Right ventricle myocardium superior (tissue), 1 donor: ENCODE results near the gene PGGT1B. TPM values are rescaled to one million over a fixed set of nuclear protein-coding genes. Genes with fewer than 3 reads are reported as not detected.

Experiments used
- ATAC-seq: fragments of 200-7000 bp; cut with Tn5 transposase; one replicate; pipeline ENCODE4 v1.9.1; 2020; ENCODE audit warnings: mild to moderate bottlenecking; ENCODE audit not compliant: poor library complexity
- DNase-seq: peaks from one replicate; pipeline ENCODE4 v3.0.0-alpha.2; 2020
- intact Hi-C: fragments of 100-400 bp; cut with DNase I; formaldehyde crosslinking; loops from one replicate; pipeline ENCODE4 v1.11.2; 2022
- long read RNA-seq: library from polyadenylated mRNA; unstranded; transcript quantifications from one replicate; pipeline ENCODE4 v2.0.0, GENCODE V29; 2021
- total RNA-seq: library from RNA; stranded (reverse); fragmentation: NEBNext Ultra II Directional; extraction: Animal tissue kit (Norgen Biotek cat#: 25700); gene quantifications from one replicate; pipeline ENCODE4 v1.2.1, GENCODE V29; 2021
- donor health status: DM: no; HTN: yes; CAD: no; lungs with severe emphysema.

The PGGT1B gene
- total RNA-seq = 23.6 TPM
- long read RNA-seq, full-length matches to known transcripts = 11 of 13 reads
- long read RNA-seq, partial matches to known transcripts = 0 of 13 reads
- long read RNA-seq, other reads (novel, unspliced or antisense) = 2 of 13 reads

GRCh38 chr5:115262321-115263077 lies at the start of gene PGGT1B:
Gene PGGT1B, minus strand, starts transcription at chr5:115262877. Its CDS starts 26 bp downstream, at chr5:115262851.
- peak; percentile 88 for DNase-seq
- peak; percentile 99 for ATAC-seq
- intact Hi-C loops = no loop called here

GRCh38 chr5:115309751-115310370 lies 47.2 kb upstream of the PGGT1B start:
- intact Hi-C loops = loop anchor here (5.0 kb wide), 1 partner anchor 277 kb away; no protein-coding TSS in a partner anchor
- peak; percentile 66 for ATAC-seq
- DNase-seq = no peak

DNA sequence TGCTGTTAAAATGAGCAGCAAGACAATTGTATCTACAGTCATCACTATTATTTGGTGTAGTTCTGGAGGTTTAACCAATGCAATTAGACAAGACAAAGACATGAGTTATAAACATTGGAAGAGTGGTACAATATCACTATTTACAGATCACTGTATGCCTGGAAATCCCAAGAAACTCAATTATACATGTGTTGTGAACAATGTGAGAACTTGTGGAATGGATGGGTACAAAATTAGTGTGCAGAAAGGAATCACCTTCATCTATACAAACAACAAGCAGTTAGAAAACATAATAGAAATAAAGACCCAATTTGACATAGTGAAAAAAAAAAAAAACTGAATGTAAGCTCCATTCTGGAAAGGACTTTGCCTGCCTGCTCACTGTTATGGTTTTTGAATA lies 46.1 kb upstream of the PGGT1B start:
- DNase-seq (no peak), ATAC-seq (no peak)

GRCh38 chr5:115306011-115306536 lies 43.4 kb upstream of the PGGT1B start:
- ATAC-seq (no peak), DNase-seq (no peak)
- intact Hi-C loops = no loop called here

More for the DNA sequence above, 46.1 kb upstream of the PGGT1B start:
- intact Hi-C loops = no loop called here

DNA sequence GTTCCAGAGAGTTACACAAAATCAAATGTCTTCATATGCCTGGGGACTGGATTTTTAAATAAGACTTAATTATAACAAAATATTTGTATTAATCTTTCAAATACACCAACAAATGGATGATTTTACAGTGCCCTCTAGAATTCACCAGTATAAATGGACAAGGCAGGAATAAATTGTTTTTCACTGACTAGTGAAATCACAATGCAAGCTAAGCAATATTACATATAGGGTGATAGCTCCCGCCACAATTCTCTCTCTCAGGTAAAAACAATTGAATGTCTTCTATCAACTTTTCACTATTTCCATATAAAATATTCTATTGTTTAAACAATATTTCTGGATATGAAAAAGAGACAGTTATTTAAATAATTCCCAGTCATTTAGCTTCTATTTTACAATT lies 41.8 kb upstream of the PGGT1B start:
- ATAC-seq (no peak), DNase-seq (no peak)
- intact Hi-C loops = no loop called here

DNA sequence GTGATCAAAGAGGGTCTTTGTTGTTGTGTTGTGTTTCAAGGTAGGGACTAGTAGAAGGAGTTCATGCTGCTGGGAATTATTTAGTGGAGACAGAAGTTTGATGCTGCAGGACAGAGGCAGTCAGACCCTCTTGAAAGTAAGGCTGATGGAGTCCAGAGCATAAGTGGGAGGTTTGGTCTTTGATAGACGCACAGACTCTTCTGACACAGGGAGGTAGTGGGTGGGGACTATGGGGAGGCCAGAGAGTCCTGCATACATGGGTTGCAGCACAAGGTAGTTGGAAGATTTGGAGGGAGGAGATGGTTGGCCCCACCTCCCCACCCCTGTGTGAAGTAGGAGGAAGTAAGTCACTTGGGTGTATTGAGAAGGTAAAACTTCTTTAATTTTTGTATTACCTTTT lies 36.1 kb upstream of the PGGT1B start:
- intact Hi-C loops = loop anchor here (10.0 kb wide), 1 partner anchor 536 kb away; no protein-coding TSS in a partner anchor
- DNase-seq (no peak), ATAC-seq (no peak)

DNA sequence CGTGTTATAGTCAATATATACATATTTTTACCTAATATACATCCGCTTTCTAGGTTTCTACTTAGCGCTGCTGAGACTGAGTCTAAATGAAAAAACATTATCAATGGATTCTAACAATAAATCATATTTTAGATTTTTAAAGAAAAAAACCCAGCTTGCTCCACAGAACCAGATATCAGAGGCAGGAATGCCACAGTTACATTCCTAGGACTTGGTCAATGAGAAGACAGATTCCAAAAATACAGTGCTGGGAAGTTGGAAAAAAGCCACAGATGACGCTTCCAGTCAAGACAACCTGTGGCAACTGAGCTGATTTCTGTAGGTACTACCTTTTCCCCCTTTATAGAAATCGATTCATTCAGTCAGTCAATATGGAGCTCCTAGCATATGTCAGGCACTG lies 34.4 kb upstream of the PGGT1B start:
- DNase-seq = no peak
- intact Hi-C loops = loop anchor here (10.0 kb wide), 1 partner anchor 538 kb away; no protein-coding TSS in a partner anchor
- no peak for ATAC-seq

GRCh38 chr5:115296124-115297022 lies 33.7 kb upstream of the PGGT1B start, which contains the start of gene CCDC112:
Gene CCDC112, minus strand, starts transcription at chr5:115296654. Its CDS starts 111 bp downstream, at chr5:115296543.
- ATAC-seq = peak; percentile 93
- DNase-seq = peak; percentile 89
- intact Hi-C loops = loop anchor here (10.0 kb wide), 1 partner anchor 538 kb away; no protein-coding TSS in a partner anchor

DNA sequence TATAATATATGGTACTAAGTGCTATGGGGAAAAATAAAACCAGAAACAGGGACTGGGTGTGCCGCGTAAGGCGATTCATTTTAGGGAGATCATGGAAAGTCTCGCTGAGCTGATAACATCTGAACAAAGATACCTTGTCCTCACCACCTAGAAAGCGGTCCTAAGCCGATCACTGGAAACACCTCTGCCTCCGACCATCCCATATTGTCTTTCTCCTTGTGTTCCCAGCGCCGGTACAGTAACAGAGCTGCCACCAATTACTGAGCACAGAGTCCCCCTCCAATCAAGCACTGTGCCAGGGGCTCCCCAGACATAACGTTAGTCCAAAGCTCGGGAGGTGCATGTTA lies 33.1 kb upstream of the PGGT1B start:
- ATAC-seq (peak; percentile 38), DNase-seq (no peak)
- intact Hi-C loops = loop anchor here (10.0 kb wide), 1 partner anchor 539 kb away; no protein-coding TSS in a partner anchor

DNA sequence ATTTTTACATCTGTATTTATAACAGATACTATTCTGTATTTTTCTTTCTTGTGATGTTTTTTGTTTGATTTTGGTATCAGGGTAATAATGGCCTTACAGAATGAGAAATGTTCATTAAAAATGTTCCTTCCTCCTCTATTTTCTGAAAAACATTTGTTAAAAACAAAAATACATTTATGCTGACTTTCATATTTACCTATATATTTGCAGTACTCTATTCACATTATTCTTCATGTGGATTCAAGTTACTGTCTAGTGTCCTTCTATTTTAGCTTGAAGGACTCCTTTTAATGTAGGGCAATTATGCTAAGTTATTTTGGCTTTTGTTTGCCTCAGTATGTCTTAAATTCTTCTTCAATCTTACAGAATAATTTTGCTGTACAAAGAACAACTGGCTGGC lies 28.7 kb upstream of the PGGT1B start:
- ATAC-seq = no peak
- intact Hi-C loops = loop anchor here (10.0 kb wide), 1 partner anchor 543 kb away; no protein-coding TSS in a partner anchor
- no peak for DNase-seq

DNA sequence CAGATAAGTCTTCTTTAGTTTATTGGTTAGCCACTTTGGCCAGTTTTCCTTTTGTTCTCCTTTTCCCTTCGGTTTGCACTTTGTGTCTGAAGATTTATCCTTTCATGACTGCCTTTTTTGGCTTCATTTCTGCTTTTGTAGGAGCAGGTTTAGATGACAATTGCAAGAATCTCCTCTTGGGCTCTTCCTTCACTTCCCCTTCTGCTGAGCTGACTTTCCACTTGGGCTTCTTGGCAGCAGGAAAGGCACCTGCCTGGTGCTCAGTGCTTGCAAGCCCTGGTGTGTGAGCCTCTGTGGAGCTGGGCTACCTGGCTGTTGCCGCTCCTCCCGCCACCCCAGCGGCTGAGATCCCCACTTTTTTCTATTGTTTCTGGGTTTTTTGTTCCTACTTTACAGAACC lies 26.4 kb upstream of the PGGT1B start:
- ATAC-seq = no peak

GRCh38 chr5:115284021-115284420 lies 21.3 kb upstream of the PGGT1B start:
- intact Hi-C loops = no loop called here
- ATAC-seq (no peak), DNase-seq (no peak)

More for the DNA sequence above, 26.4 kb upstream of the PGGT1B start:
- intact Hi-C loops = no loop called here
- DNase-seq = no peak

- intact Hi-C loops = no loop called here
- ATAC-seq = no peak
- no peak for DNase-seq
Measured at GRCh38 chr5:115282131-115282530, 19.5 kb upstream of the PGGT1B start.

- intact Hi-C loops = no loop called here
- no peak for DNase-seq
- no peak for ATAC-seq
Measured at GRCh38 chr5:115274584-115274983, 11.9 kb upstream of the PGGT1B start.

DNA sequence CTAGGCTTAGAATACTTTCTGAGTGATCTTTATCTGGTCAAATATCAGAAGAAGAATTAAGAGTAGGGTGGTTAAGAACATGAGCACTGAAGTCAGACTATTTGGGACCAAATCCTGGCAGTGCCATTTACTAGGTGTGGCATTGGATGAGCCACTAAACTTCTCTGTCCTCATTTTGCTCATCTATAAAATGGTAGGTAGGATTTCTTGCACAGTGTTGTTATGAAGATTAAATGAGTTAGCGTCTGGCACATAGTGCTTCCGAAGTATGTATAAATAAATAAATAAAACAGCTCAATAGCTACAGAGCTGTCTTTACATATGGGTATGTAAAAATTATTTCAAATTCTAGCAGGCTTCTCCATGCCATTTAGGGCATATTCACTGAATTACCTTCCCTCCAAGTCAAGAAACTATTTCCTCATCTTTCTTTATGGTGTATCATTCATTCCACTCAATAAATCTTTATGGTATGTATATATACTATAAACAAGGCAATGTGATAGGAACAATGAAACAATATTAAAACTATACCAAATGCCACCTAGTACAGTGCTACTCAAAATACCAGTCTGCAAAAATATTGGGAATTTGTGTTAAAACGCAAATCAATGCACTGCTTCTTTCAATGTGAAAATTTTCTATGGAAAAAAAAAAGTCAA lies 9.8 kb upstream of the PGGT1B start:
- DNase-seq (no peak), ATAC-seq (no peak)
- intact Hi-C loops = no loop called here

DNA sequence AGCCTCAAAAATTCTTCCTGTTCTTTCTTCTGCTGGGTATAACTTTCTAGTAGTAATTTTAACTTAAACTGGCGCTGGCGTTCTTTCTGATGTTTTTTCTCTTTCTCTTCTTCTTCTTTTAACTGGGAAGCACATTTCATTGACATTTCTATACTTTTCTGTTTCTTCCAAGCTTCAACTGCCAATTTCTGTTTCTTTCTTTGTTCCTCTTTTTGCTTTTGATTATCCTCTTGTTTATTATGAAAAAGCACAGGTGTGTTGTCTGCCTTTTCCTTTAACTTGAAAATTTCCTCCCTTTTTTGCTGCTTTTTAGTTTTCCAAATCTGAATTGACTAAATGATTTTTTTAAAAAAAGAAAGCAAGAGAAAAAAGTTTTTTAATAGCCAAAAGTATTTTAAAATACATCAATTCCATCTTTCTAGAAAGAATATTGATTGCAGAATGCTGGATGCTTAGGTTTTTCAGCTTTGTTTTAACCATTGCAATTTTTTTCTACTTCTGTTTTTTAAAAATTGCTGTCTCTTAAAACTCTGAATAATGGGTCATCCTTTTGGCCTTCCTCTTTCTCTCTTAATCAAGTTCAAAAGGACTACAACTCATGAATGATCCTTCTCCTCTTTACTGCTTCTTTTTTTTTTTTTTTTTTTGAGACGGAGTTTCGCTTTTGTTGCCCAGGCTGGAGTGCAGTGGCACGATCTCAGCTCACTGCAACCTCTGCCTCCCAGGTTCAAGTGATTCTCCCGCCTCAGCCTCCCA lies 8.8 kb upstream of the PGGT1B start:
- ATAC-seq (no peak), DNase-seq (no peak)
- intact Hi-C loops = no loop called here

GRCh38 chr5:115267617-115268016 lies 4.9 kb upstream of the PGGT1B start:
- intact Hi-C loops = no loop called here
- DNase-seq = no peak
- ATAC-seq = no peak
